GM10266 (cell line): Measurements from ENCODE around the gene TFB2M.

Experiments used
- DNase-seq: peaks from one replicate; pipeline ENCODE4 v3.0.0; 2012; ENCODE audit errors: extremely low spot score
- CTCF ChIP-seq: IDR thresholded peaks from 2 replicates; pipeline ENCODE4 v1.5.1; 2012; ENCODE audit warnings: mild to moderate bottlenecking, low read depth; ENCODE audit not compliant: control insufficient read depth, insufficient read depth; ENCODE audit errors: missing control alignments

Gene TFB2M

GRCh38 chr1:246506674-246507481 lies 59.2 kb downstream of the TFB2M start, which contains the start of gene SMYD3:
Gene SMYD3 (minus strand): TSS chr1:246507279.
- TF ChIP-seq CTCF, result peak; percentile 32
- DNase-seq, result peak; percentile 92

GRCh38 chr1:246506367-246506673 lies 59.7 kb downstream of the TFB2M start:
- DNase-seq, result peak; percentile 30
- TF ChIP-seq CTCF, result no peak

GRCh38 chr1:246503341-246503740 lies 62.7 kb downstream of the TFB2M start:
- DNase-seq, result no peak
- TF ChIP-seq CTCF, result no peak

- peak; percentile 64 for TF ChIP-seq CTCF
- DNase-seq, result peak; percentile 66
Observed at GRCh38 chr1:246497331-246497915, 68.6 kb downstream of the TFB2M start.

- TF ChIP-seq CTCF, result peak; percentile 72
- DNase-seq, result peak; percentile 38
Observed at GRCh38 chr1:246492611-246493245, 73.3 kb downstream of the TFB2M start.

- no peak for TF ChIP-seq CTCF
- DNase-seq, result no peak
Observed at GRCh38 chr1:246491551-246492053, 74.5 kb downstream of the TFB2M start.
